ENCODE results near the gene FBXL12.
"Not testable (repeated sequence)": the region's sequence is repeated elsewhere in the genome, so short reads cannot be mapped to it uniquely, and the experiment has no call there.

- TF ChIP-seq CTCF (conservative IDR thresholded peaks at IDR 0.05; ENCODE audit: low read depth, low read length); CEBPB (IDR thresholded peaks at IDR 0.05; ENCODE audit: low read depth, low read length); CHD1 (IDR thresholded peaks at IDR 0.05; ENCODE audit: low read depth, low read length); SMC3 (IDR thresholded peaks at IDR 0.05; ENCODE audit: low read depth, low read length); ELK1 (IDR thresholded peaks at IDR 0.05; ENCODE audit: borderline replicate concordance, low read depth, low read length); RCOR1 (IDR thresholded peaks at IDR 0.05; ENCODE audit: insufficient replicate concordance, low read length); POLR2A (IDR thresholded peaks at IDR 0.05; ENCODE audit: low read depth, low read length); MAZ (IDR thresholded peaks at IDR 0.05; ENCODE audit: borderline replicate concordance, low read depth, low read length); BHLHE40 (IDR thresholded peaks at IDR 0.05; ENCODE audit: low read depth, low read length); USF2 (IDR thresholded peaks at IDR 0.05; ENCODE audit: low read depth, low read length): not testable (repeated sequence)
These were observed 29.3 kb downstream of the FBXL12 start for GRCh38 chr19:9789579-9789978.
